Neural cell (in vitro differentiated cells): ENCODE data around the gene ENAH. TPM values are rescaled to one million over a fixed set of nuclear protein-coding genes. Genes with fewer than 3 reads are reported as not detected.

Experiments used
- H2AFZ ChIP-seq: fragments of 200-600, 300-800 bp; sonication (generic), shearing (Covaris generic); 2 replicates; pipeline ENCODE4 v1.6.0; 2014; ENCODE audit warnings: low read depth, mild to moderate bottlenecking, antibody characterized with exemption, low read length, moderate library complexity
- H3F3A ChIP-seq: fragments of 200-600 bp; shearing (Covaris generic); 2 replicates; pipeline ENCODE4 v1.6.1; 2016; ENCODE audit warnings: mild to moderate bottlenecking, moderate library complexity, mixed read lengths, antibody characterized with exemption, low read length; ENCODE audit not compliant: insufficient read depth, poor library complexity, severe bottlenecking
- H3K27ac ChIP-seq: fragments of 200-600, 300-800 bp; sonication (generic), shearing (Covaris generic); 2 replicates; pipeline ENCODE4 v1.5.1; 2014; ENCODE audit warnings: mild to moderate bottlenecking, low read length, moderate library complexity
- H3K27me3 ChIP-seq: fragments of 300-800, 200-600 bp; sonication (generic), shearing (Covaris generic); 2 replicates; pipeline ENCODE4 v1.6.0; 2014; ENCODE audit warnings: mild to moderate bottlenecking, low read depth, low read length, moderate library complexity; ENCODE audit not compliant: insufficient read depth
- H3K36me3 ChIP-seq: fragments of 300-800, 200-600 bp; sonication (generic), shearing (Covaris generic); 2 replicates; pipeline ENCODE4 v1.5.1; 2014; ENCODE audit warnings: mild to moderate bottlenecking, antibody characterized with exemption, low read length, moderate library complexity; ENCODE audit not compliant: insufficient read depth
- H3K4me2 ChIP-seq: fragments of 300-800, 200-600 bp; sonication (generic), shearing (Covaris generic); 2 replicates; pipeline ENCODE4 v1.6.0; 2014; ENCODE audit warnings: mild to moderate bottlenecking, low read length
- H3K4me3 ChIP-seq: fragments of 300-800, 200-600 bp; sonication (generic), shearing (Covaris generic); 2 replicates; pipeline ENCODE4 v1.5.1; 2014; ENCODE audit warnings: mild to moderate bottlenecking, low read length, moderate library complexity
- H3K79me2 ChIP-seq: fragments of 200-600 bp; shearing (Covaris generic); replicated peaks from 2 replicates; pipeline ENCODE4 v1.6.0; 2014; ENCODE audit warnings: mild to moderate bottlenecking, low read length, moderate library complexity; ENCODE audit not compliant: insufficient read depth
- H3K9ac ChIP-seq: fragments of 300-800, 200-600 bp; sonication (generic), shearing (Covaris generic); 2 replicates; pipeline ENCODE4 v1.6.1; 2016; ENCODE audit warnings: mild to moderate bottlenecking, low read length, mixed read lengths
- H3K9me2 ChIP-seq: fragments of 200-600 bp; shearing (Covaris generic); 2 replicates; pipeline ENCODE4 v1.6.1; 2016; ENCODE audit warnings: mild to moderate bottlenecking, low read length, mixed read lengths; ENCODE audit not compliant: insufficient read depth
- H3K9me3 ChIP-seq: fragments of 200-600, 300-800 bp; sonication (generic), shearing (Covaris generic); 2 replicates; pipeline ENCODE4 v1.6.1; 2016; ENCODE audit warnings: mild to moderate bottlenecking, mixed run types, low read length, moderate library complexity, mixed read lengths
- H4K20me1 ChIP-seq: fragments of 200-600 bp; shearing (Covaris generic); 2 replicates; pipeline ENCODE4 v1.6.1; 2016; ENCODE audit warnings: mild to moderate bottlenecking, mixed run types; ENCODE audit not compliant: insufficient read depth
- CTCF ChIP-seq: fragments of 450-650 bp; IDR thresholded peaks from 2 replicates; pipeline ENCODE4 v1.5.1; 2014; ENCODE audit warnings: antibody characterized with exemption, mild to moderate bottlenecking, moderate library complexity; ENCODE audit not compliant: poor library complexity, severe bottlenecking
- EP300 ChIP-seq: fragments of 450-650 bp; conservative IDR thresholded peaks from 2 replicates; pipeline ENCODE4 v1.6.1; 2014; ENCODE audit warnings: antibody characterized with exemption, mild to moderate bottlenecking, moderate library complexity; ENCODE audit not compliant: poor library complexity, severe bottlenecking
- EZH2 ChIP-seq: fragments of 200-600, 300-800 bp; shearing (Covaris generic), sonication (generic); IDR thresholded peaks from 2 replicates; pipeline ENCODE4 v1.6.1; 2014; ENCODE audit warnings: antibody characterized with exemption, low read length, borderline replicate concordance, mild to moderate bottlenecking; ENCODE audit not compliant: insufficient read depth, poor library complexity, severe bottlenecking
- MXI1 ChIP-seq: fragments of 450-650 bp; conservative IDR thresholded peaks from 2 replicates; pipeline ENCODE4 v1.6.1; 2014; ENCODE audit warnings: antibody characterized with exemption, mild to moderate bottlenecking; ENCODE audit not compliant: poor library complexity, severe bottlenecking
- POLR2AphosphoS5 ChIP-seq: IDR thresholded peaks from 2 replicates; pipeline ENCODE4 v1.6.1; 2012
- RAD21 ChIP-seq: fragments of 450-650 bp; conservative IDR thresholded peaks from 2 replicates; pipeline ENCODE4 v1.6.1; 2014; ENCODE audit warnings: antibody characterized with exemption, mild to moderate bottlenecking, moderate library complexity
- REST ChIP-seq: IDR thresholded peaks from 2 replicates; pipeline ENCODE4 v1.6.1; 2012; ENCODE audit warnings: borderline replicate concordance
- SMC3 ChIP-seq: fragments of 450-650 bp; conservative IDR thresholded peaks from 2 replicates; pipeline ENCODE4 v1.6.1; 2014; ENCODE audit warnings: antibody characterized with exemption, mild to moderate bottlenecking, moderate library complexity; ENCODE audit not compliant: poor library complexity
- TAF1 ChIP-seq: IDR thresholded peaks from 2 replicates; pipeline ENCODE4 v1.6.1; 2012; ENCODE audit warnings: low read depth
- polyA plus RNA-seq: library from polyadenylated mRNA; depleted of rRNA; stranded (reverse); fragments of >200 nt; gene quantifications from 2 replicates; pipeline ENCODE4 v1.2.3, GENCODE V29; 2014

The ENAH gene
- polyA plus RNA-seq, 1 donor from 2014 or later: 58.4 TPM

GRCh38 chr1:225524570-225524969 lies 128.4 kb downstream of the ENAH start:
- Histone ChIP-seq H3K4me2 (no peak overlapping the region), H3K36me3 (no peaks in the 10 kb centered on the region), H3K9me3 (no peaks in the 10 kb centered on the region), H4K20me1 (no peaks in the 10 kb centered on the region), H3K9ac (no peak overlapping the region), H3K27me3 (no peaks in the 10 kb centered on the region), H3K79me2 (peaks cover 12% of the 10 kb centered on the region), H3K27ac (no peak overlapping the region), H2AFZ (no peak overlapping the region), H3K9me2 (no peaks in the 10 kb centered on the region), H3F3A (no peaks in the 10 kb centered on the region), H3K4me3 (no peak overlapping the region)
- no peak for TF ChIP-seq POLR2AphosphoS5

- H3K9ac ChIP-seq: no peak overlapping the region
- H3K27ac ChIP-seq: no peak overlapping the region
- TF ChIP-seq POLR2AphosphoS5: no peak
- TF ChIP-seq MXI1: no peak
- TF ChIP-seq EZH2: no peak
- no peak for TF ChIP-seq EP300
- TF ChIP-seq TAF1: no peak
- TF ChIP-seq RAD21: no peak
- no peak for TF ChIP-seq CTCF
- no peaks in the 10 kb centered on the region for H3K9me2 ChIP-seq
- no peak overlapping the region for H2AFZ ChIP-seq
- H3K9me3 ChIP-seq: no peaks in the 10 kb centered on the region
- H3K4me3 ChIP-seq: no peak overlapping the region
- peaks cover 12% of the 10 kb centered on the region for H3K79me2 ChIP-seq
- H3K36me3 ChIP-seq: no peaks in the 10 kb centered on the region
- no peak overlapping the region for H3K4me2 ChIP-seq
- no peaks in the 10 kb centered on the region for H4K20me1 ChIP-seq
- no peaks in the 10 kb centered on the region for H3F3A ChIP-seq
- H3K27me3 ChIP-seq: no peaks in the 10 kb centered on the region
Observed at GRCh38 chr1:225523263-225523950, 129.5 kb downstream of the ENAH start.

GRCh38 chr1:225522588-225523262 lies 130.2 kb downstream of the ENAH start:
- Histone ChIP-seq H3K4me3 (no peak overlapping the region), H3K9me2 (no peaks in the 10 kb centered on the region), H3K9ac (no peak overlapping the region), H3K4me2 (no peak overlapping the region), H3K36me3 (peaks cover under 1% of the 10 kb centered on the region), H3K9me3 (no peaks in the 10 kb centered on the region), H3K27me3 (no peaks in the 10 kb centered on the region), H3F3A (no peaks in the 10 kb centered on the region), H3K79me2 (peaks cover 12% of the 10 kb centered on the region), H4K20me1 (no peaks in the 10 kb centered on the region), H3K27ac (no peak overlapping the region), H2AFZ (no peak overlapping the region)
- TF ChIP-seq CTCF (no peak), SMC3 (no peak), EP300 (no peak), EZH2 (no peak), REST (no peak), RAD21 (no peak), MXI1 (no peak), POLR2AphosphoS5 (no peak), TAF1 (no peak)
